HG02970 (cell line): ENCODE measurements around the gene RND2.

Experiments
- ATAC-seq: cut with Tn5 transposase; IDR thresholded peaks from one replicate; pipeline ENCODE4 v1.9.1; 2021; ENCODE audit warnings: mild to moderate bottlenecking, moderate library complexity, moderate number of reproducible peaks; ENCODE audit not compliant: unreplicated experiment, low FRiP score

RND2 gene

DNA sequence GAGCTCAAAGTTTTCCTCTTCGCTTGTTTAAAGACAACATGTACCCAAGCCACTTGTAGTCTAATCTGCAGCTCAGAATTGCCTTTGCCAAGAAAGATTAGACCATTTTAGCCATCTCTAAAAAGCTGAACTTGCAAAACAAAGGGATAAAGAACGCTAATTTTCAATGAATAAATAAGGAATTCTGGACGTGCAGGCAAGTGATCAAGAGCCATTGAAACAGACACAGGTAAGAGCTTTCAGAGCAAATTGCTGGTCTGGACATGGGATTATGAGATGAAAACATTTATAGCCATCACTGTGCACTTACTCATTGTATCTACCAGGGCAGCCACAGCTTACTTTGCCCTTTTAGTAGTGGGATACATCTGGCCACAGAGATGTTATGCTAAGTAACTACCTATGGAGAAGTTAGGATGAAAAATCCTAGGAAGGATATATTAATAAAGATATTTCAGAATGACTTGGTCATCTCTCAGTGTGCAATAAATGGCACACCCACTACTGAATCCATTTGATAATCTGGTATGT is 44.4 kb downstream of the RND2 start:
- no peak for ATAC-seq

DNA sequence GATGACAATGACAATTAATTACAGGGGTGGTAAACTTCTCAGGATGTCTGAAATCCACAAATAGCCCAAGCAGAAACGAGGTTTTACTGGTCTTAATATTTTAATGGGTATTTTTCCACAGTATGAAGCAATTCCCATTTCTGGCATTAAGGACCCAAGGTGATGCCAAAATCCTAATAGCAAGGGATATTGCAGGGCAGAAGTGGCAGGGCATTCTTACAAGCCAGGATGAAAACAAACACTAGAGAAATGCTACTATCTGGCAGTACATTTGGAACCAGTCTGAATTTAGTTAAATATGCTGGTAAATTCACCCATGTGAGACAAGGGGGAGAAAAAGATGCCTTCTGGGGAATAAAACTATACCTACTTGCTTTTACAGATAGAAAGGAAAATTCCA is 45.2 kb downstream of the RND2 start:
- ATAC-seq = no peak

DNA sequence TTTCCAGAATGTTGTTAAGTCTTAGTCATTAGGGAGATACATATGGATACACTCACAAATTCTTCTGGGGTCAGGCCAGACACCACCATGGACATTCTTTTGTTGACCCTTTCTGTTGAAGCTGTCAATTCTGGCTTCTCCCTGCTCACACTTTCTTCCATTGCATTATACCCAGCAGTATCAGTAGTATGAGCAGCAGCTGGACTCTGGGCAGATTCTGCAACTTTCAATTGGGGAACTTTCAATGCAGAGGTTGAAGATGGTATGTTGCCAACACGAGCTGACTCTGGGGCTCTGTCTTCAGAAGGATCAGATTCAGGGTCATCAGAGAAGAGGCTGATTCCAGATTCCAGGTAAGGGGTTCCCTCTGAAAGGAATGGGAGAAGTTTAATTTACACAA is 45.8 kb downstream of the RND2 start:
- no peak for ATAC-seq

DNA sequence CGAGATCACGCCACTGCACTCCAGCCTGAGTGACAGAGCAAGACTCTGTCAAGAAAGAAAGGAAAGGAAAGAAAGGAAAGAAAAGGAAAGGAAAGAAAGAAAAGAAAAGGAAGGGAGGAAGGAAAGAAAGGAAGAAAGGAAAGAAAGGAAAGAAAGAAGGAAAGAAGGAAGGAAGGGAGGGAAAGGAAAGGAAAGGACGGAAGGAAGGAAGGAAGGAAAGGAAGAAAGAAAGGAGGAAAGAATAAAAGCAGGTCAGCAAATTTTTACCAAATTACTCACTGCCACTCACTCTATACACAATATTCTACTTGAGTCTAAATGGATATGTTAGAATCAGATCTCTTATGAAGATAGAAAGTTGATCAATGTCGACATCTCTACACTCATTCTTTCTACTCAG is 49.8 kb downstream of the RND2 start:
- ATAC-seq = no peak

DNA sequence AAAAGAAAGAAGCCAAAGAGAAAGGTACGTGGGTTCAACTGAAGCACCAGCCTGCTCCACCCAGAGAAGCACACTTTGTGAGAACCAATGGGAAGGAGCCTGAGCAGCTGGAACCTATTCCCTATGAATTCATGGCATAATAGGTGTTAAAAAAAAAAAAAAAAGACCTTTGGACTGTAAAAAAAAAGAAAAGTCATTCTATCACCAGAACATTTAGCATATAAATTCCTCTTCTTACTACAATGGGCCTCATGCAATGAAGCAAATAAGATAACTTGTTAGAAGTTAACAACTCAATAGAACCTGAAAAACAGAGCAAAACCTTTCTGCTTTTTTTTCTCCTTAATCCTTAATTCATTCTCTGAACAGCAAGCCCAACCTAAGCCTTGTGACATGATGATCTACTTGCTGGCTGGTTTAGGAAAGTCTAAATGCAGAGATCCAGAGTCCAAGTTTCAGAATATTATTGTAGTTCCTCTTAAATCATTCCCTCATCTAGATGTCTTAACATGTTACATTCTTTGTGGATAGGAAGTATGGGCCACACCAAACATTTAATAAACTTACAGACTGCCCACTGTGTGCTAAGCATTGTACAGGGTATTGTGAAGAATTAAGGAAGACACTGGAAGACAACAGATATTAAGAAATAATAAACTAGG is 54.7 kb downstream of the RND2 start:
- ATAC-seq = no peak
